ENCODE results near the gene KCNJ4.

Gene KCNJ4

DNA sequence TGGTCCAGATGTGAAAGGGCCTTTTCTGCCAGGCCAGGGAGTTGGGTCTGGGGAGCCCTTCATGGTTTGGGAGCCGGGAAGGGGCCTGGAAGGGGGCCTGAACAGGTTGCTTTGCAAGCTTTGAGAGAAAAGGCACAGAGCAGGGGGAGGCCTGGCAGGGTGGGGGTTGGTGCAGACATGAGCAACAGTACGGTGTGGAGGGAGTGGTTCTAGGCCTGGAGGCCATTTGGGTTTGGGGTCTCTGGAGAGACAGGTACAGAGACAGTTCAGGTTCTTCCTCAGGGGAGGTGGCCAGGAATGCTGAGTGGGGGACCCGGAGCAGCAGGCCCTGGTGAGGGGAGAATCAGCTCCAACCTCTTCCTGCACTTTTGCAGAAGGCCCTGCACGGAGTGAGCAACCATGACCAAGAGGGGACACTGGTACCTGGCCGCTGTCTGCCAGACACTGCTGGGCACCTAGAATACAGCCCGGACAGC lies 14.3 kb upstream of the KCNJ4 start:
- Histone ChIP-seq H3K9me2 (replicated peaks; ENCODE audit: low read depth, low read length) (no peaks in the 10 kb centered on the region), H3K9ac (ENCODE audit: low read depth, low read length, poor library complexity, severe bottlenecking) (no peak overlapping the region), H3K79me2 (ENCODE audit: insufficient read depth, low read length) (no peaks in the 10 kb centered on the region), H3K4me1 (ENCODE audit: insufficient read depth, low read length, poor library complexity, severe bottlenecking) (no peaks in the 10 kb centered on the region), H3F3A (ENCODE audit: low read depth) (no peaks in the 10 kb centered on the region), H3K4me2 (ENCODE audit: low read depth, low read length, poor library complexity, severe bottlenecking) (no peak overlapping the region), H3K27me3 (ENCODE audit: insufficient read depth, low read length, poor library complexity, severe bottlenecking) (peaks cover 6% of the 10 kb centered on the region), H4K20me1 (ENCODE audit: insufficient read depth, low read length, poor library complexity, severe bottlenecking) (no peaks in the 10 kb centered on the region), H3K4me3 (ENCODE audit: low read length, poor library complexity, severe bottlenecking) (no peak overlapping the region), H2AFZ (ENCODE audit: low read length) (no peak overlapping the region), H3K9me3 (ENCODE audit: insufficient read depth, low read depth, low read length) (no peaks in the 10 kb centered on the region), H3K36me3 (ENCODE audit: insufficient read depth, low read length) (no peaks in the 10 kb centered on the region)
- TF ChIP-seq, protein P1, sequence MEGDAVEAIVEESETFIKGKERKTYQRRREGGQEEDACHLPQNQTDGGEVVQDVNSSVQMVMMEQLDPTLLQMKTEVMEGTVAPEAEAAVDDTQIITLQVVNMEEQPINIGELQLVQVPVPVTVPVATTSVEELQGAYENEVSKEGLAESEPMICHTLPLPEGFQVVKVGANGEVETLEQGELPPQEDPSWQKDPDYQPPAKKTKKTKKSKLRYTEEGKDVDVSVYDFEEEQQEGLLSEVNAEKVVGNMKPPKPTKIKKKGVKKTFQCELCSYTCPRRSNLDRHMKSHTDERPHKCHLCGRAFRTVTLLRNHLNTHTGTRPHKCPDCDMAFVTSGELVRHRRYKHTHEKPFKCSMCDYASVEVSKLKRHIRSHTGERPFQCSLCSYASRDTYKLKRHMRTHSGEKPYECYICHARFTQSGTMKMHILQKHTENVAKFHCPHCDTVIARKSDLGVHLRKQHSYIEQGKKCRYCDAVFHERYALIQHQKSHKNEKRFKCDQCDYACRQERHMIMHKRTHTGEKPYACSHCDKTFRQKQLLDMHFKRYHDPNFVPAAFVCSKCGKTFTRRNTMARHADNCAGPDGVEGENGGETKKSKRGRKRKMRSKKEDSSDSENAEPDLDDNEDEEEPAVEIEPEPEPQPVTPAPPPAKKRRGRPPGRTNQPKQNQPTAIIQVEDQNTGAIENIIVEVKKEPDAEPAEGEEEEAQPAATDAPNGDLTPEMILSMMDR (conservative IDR thresholded peaks at IDR 0.05; ENCODE audit: low read length), result no peak
- no peak for TF ChIP-seq EZH2phosphoT487 (IDR thresholded peaks at IDR 0.05; ENCODE audit: borderline replicate concordance)

DNA sequence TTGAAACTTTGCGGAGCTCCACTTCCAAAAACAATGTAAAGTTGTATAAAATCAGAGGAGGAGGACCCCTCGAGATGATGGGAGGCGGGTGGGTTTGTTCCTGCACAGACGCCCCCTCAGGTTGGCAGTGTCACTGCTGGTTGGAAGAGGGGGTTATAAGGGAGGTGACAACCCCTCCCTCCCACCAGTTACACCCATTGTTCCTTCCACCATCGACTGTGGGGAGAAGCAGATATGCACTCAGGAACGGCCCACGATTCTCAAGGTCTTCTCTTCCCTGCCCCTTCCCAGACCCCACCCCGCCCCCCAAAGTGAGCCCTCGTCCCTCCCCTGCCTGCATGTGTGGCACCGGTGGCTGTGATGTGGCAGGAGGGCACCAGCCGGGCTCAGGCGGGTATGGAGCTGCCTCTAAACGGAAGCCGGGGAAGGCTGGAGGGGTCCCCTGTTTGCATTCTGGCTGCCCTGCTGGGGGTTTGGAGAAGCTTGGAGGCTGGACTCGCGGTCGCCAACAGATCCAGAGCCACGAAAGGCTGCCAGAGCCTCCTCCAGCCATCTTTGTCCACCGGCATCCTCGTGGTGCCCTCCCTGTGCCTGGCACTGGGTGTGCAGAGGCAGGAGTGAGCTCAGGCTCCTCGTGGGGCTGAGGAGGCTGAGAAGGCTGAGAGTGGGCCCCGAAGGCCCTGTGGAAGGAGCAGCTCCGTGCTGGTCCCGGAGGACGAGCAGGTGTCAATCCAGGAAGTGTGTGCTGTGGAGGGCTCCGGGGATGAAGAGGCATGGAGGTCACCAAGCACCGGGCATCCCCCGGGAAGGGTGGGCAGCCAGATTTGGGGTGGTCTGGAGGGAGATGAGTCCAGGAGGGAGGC lies 13.7 kb upstream of the KCNJ4 start:
- TF ChIP-seq EZH2phosphoT487 (IDR thresholded peaks at IDR 0.05; ENCODE audit: borderline replicate concordance), result no peak
- TF ChIP-seq, protein P1 (conservative IDR thresholded peaks at IDR 0.05; ENCODE audit: low read length), result peak; percentile 26; the same call in 1 of the 2 replicates
- Histone ChIP-seq H3K9ac (ENCODE audit: low read depth, low read length, poor library complexity, severe bottlenecking) (no peak overlapping the region), H3K27me3 (ENCODE audit: insufficient read depth, low read length, poor library complexity, severe bottlenecking) (peaks cover 6% of the 10 kb centered on the region), H4K20me1 (ENCODE audit: insufficient read depth, low read length, poor library complexity, severe bottlenecking) (no peaks in the 10 kb centered on the region), H2AFZ (ENCODE audit: low read length) (no peak overlapping the region; the same call in 1 of the 2 replicates), H3K4me3 (ENCODE audit: low read length, poor library complexity, severe bottlenecking) (no peak overlapping the region), H3F3A (ENCODE audit: low read depth) (no peaks in the 10 kb centered on the region), H3K9me2 (replicated peaks; ENCODE audit: low read depth, low read length) (no peaks in the 10 kb centered on the region), H3K36me3 (ENCODE audit: insufficient read depth, low read length) (no peaks in the 10 kb centered on the region), H3K79me2 (ENCODE audit: insufficient read depth, low read length) (no peaks in the 10 kb centered on the region), H3K4me2 (ENCODE audit: low read depth, low read length, poor library complexity, severe bottlenecking) (no peak overlapping the region), H3K4me1 (ENCODE audit: insufficient read depth, low read length, poor library complexity, severe bottlenecking) (no peaks in the 10 kb centered on the region), H3K9me3 (ENCODE audit: insufficient read depth, low read depth, low read length) (no peaks in the 10 kb centered on the region)

DNA sequence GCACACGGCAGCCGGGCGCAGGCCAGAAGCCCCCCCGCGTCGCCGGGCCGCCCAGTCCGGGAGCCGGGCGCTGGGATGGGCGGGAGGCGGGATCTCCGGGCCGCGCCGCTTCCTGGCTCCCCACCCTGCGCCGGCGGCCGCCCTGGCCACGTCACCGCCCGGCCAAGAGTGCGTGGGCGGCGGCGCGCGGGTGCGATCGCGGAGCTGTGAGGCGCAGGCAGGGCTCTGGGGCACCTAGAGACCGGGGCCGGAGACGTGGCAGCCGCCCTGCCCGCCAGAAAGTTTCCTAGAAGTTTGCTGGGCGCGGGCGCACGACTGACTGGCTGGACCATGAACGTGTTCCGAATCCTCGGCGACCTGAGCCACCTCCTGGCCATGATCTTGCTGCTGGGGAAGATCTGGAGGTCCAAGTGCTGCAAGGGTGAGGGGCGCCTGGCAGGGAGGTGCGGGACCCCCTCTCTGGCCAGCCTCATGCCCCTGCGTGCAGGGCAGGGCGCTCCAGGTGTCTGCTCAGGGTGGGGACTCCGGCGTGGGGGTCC lies 13.0 kb upstream of the KCNJ4 start, which contains the start of gene KDELR3:
TSS of gene KDELR3 (plus strand) at position 193 of the 539 bp plus-strand sequence. CDS start at position 331, 138 bp downstream.
- no peaks in the 10 kb centered on the region for H3K9me3 ChIP-seq (ENCODE audit: insufficient read depth, low read depth, low read length)
- H3K36me3 ChIP-seq (ENCODE audit: insufficient read depth, low read length), result no peaks in the 10 kb centered on the region
- peaks cover 6% of the 10 kb centered on the region for H3K27me3 ChIP-seq (ENCODE audit: insufficient read depth, low read length, poor library complexity, severe bottlenecking)
- TF ChIP-seq, protein P1 (conservative IDR thresholded peaks at IDR 0.05; ENCODE audit: low read length), result no peak
- TF ChIP-seq EZH2phosphoT487 (IDR thresholded peaks at IDR 0.05; ENCODE audit: borderline replicate concordance), result no peak
- no peaks in the 10 kb centered on the region for H3K9me2 ChIP-seq (replicated peaks; ENCODE audit: low read depth, low read length)
- H3K4me3 ChIP-seq (ENCODE audit: low read length, poor library complexity, severe bottlenecking), result no peak within 1 kb of the TSS
- no peak within 1 kb of the TSS; the same call in 1 of the 2 replicates for H2AFZ ChIP-seq (ENCODE audit: low read length)
- no peak within 1 kb of the TSS for H3K9ac ChIP-seq (ENCODE audit: low read depth, low read length, poor library complexity, severe bottlenecking)
- no peaks in the 10 kb centered on the region for H4K20me1 ChIP-seq (ENCODE audit: insufficient read depth, low read length, poor library complexity, severe bottlenecking)
- no peak within 1 kb of the TSS for H3K4me2 ChIP-seq (ENCODE audit: low read depth, low read length, poor library complexity, severe bottlenecking)
- H3F3A ChIP-seq (ENCODE audit: low read depth), result no peaks in the 10 kb centered on the region
- no peaks in the 10 kb centered on the region for H3K79me2 ChIP-seq (ENCODE audit: insufficient read depth, low read length)
- no peaks in the 10 kb centered on the region for H3K4me1 ChIP-seq (ENCODE audit: insufficient read depth, low read length, poor library complexity, severe bottlenecking)
